Karpas-422 (cell line): ENCODE results near the gene BTG1. TPM values are rescaled to one million over a fixed set of nuclear protein-coding genes. Genes with fewer than 3 reads are reported as not detected.

Source experiments
- DNase-seq: peaks from one replicate; pipeline ENCODE4 v3.0.0-alpha.2; 2015
- H2AFZ ChIP-seq: fragments of 200-600 bp; sonication (generic); 2 replicates; pipeline ENCODE4 v1.6.1; 2014; ENCODE audit warnings: antibody characterized with exemption, low read length, mixed read lengths
- H3K27ac ChIP-seq: fragments of 200-600 bp; sonication (generic); 2 replicates; pipeline ENCODE4 v1.5.1; 2014; ENCODE audit warnings: mild to moderate bottlenecking, low read length, moderate library complexity
- H3K27me3 ChIP-seq: fragments of 200-600 bp; sonication (generic); 2 replicates; pipeline ENCODE4 v1.6.1; 2014; ENCODE audit warnings: low read length, mixed read lengths
- H3K36me3 ChIP-seq: fragments of 200-600 bp; sonication (generic); 2 replicates; pipeline ENCODE4 v1.6.1; 2014; ENCODE audit warnings: low read length, mixed read lengths; ENCODE audit not compliant: insufficient read depth
- H3K4me1 ChIP-seq: fragments of 200-600 bp; sonication (generic); 2 replicates; pipeline ENCODE4 v1.6.1; 2014; ENCODE audit warnings: mild to moderate bottlenecking, low read length, mixed read lengths
- H3K4me2 ChIP-seq: fragments of 200-600 bp; sonication (generic); 2 replicates; pipeline ENCODE4 v1.6.1; 2014; ENCODE audit warnings: low read length, low read depth, mild to moderate bottlenecking; ENCODE audit not compliant: poor library complexity, severe bottlenecking
- H3K4me3 ChIP-seq: fragments of 200-600 bp; sonication (generic); 2 replicates; pipeline ENCODE4 v1.5.1; 2014; ENCODE audit warnings: mild to moderate bottlenecking, antibody characterized with exemption, low read length, mixed read lengths
- H3K79me2 ChIP-seq: fragments of 200-600 bp; sonication (generic); 2 replicates; pipeline ENCODE4 v1.6.1; 2014; ENCODE audit warnings: mild to moderate bottlenecking, low read length, mixed read lengths
- H3K9ac ChIP-seq: fragments of 200-600 bp; sonication (generic); 2 replicates; pipeline ENCODE4 v1.6.0; 2014; ENCODE audit warnings: low read length
- H3K9me2 ChIP-seq: fragments of 200-600 bp; sonication (generic), shearing (Covaris generic); replicated peaks from 2 replicates; pipeline ENCODE4 v1.6.0; 2014; ENCODE audit warnings: mild to moderate bottlenecking, low read length, moderate library complexity; ENCODE audit not compliant: insufficient read depth
- H3K9me3 ChIP-seq: fragments of 300-700, 200-600 bp; sonication (generic); 2 replicates; pipeline ENCODE4 v1.6.1; 2014; ENCODE audit warnings: low read length, mixed read lengths
- H4K20me1 ChIP-seq: fragments of 200-600 bp; sonication (generic); 2 replicates; pipeline ENCODE4 v1.6.1; 2014; ENCODE audit warnings: mild to moderate bottlenecking, antibody characterized with exemption, low read length, low read depth; ENCODE audit not compliant: insufficient read depth
- total RNA-seq: library from RNA; depleted of rRNA; stranded (reverse); fragments of >200 nt; shearing (Covaris generic); gene quantifications from 2 replicates; pipeline ENCODE4 v1.2.3, GENCODE V29; 2014; ENCODE audit warnings: low replicate concordance

BTG1 gene
- total RNA-seq, 1 experiment from 2014 or later = 12.4 TPM

DNA sequence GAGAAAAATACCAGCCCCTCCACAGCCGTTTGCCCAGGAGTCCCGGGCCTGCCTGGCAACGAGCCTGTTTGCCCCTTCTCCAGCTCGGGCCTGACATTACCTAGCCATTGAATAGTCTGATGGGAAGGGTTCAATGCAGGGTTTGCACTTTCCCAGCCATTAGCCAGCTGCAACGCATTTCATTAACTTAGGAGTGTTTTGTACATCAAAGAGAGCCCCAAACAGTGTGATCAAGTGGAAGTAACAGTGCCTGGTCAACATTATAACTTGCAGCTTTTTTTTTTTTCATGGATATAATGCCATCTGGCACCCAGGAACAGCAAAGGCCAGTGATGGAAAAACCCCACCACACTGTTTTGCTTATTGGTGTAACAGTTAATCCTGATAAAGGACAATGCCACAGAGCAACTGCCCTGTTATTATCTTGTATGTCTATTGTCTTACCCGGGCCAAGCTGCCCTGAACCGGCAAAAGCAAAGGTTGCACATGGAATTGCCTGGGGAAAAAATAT, 38.0 kb downstream of the BTG1 start:
- Histone ChIP-seq H3K27ac (no peak overlapping the region), H3K9me2 (no peaks in the 10 kb centered on the region), H3K27me3 (no peaks in the 10 kb centered on the region), H2AFZ (no peak overlapping the region), H3K79me2 (no peaks in the 10 kb centered on the region), H4K20me1 (peaks cover 16% of the 10 kb centered on the region; the same call in 1 of the 2 replicates), H3K4me1 (no peaks in the 10 kb centered on the region), H3K36me3 (no peaks in the 10 kb centered on the region), H3K4me3 (no peak overlapping the region), H3K9ac (no peak overlapping the region), H3K9me3 (no peaks in the 10 kb centered on the region), H3K4me2 (no peak overlapping the region)
- no peak for DNase-seq

- Histone ChIP-seq H3K9me2 (no peaks in the 10 kb centered on the region), H3K4me2 (no peak overlapping the region), H4K20me1 (peaks cover 16% of the 10 kb centered on the region; the same call in 1 of the 2 replicates), H3K4me1 (no peaks in the 10 kb centered on the region), H3K27ac (no peak overlapping the region), H3K79me2 (no peaks in the 10 kb centered on the region), H3K9ac (no peak overlapping the region), H3K9me3 (no peaks in the 10 kb centered on the region), H2AFZ (no peak overlapping the region), H3K27me3 (no peaks in the 10 kb centered on the region), H3K36me3 (no peaks in the 10 kb centered on the region), H3K4me3 (no peak overlapping the region)
- no peak for DNase-seq
Observed at GRCh38 chr12:92107094-92107493, 38.6 kb downstream of the BTG1 start.

GRCh38 chr12:92105676-92106075, 40.0 kb downstream of the BTG1 start:
- Histone ChIP-seq H3K27me3 (no peaks in the 10 kb centered on the region), H2AFZ (no peak overlapping the region), H3K79me2 (no peaks in the 10 kb centered on the region), H3K36me3 (no peaks in the 10 kb centered on the region), H3K9ac (no peak overlapping the region), H3K9me3 (no peaks in the 10 kb centered on the region), H3K4me1 (no peaks in the 10 kb centered on the region), H3K27ac (no peak overlapping the region), H3K4me3 (no peak overlapping the region), H3K9me2 (no peaks in the 10 kb centered on the region), H4K20me1 (peaks cover 12% of the 10 kb centered on the region; the same call in 1 of the 2 replicates), H3K4me2 (no peak overlapping the region)
- DNase-seq = no peak

GRCh38 chr12:92105110-92105509, 40.5 kb downstream of the BTG1 start:
- no peak overlapping the region for H3K4me3 ChIP-seq
- no peak overlapping the region for H3K9ac ChIP-seq
- H3K36me3 ChIP-seq = no peaks in the 10 kb centered on the region
- H3K79me2 ChIP-seq = no peaks in the 10 kb centered on the region
- H4K20me1 ChIP-seq = peaks cover 12% of the 10 kb centered on the region; the same call in 1 of the 2 replicates
- no peaks in the 10 kb centered on the region for H3K4me1 ChIP-seq
- H3K4me2 ChIP-seq = no peak overlapping the region
- no peaks in the 10 kb centered on the region for H3K9me3 ChIP-seq
- H3K27ac ChIP-seq = no peak overlapping the region
- DNase-seq = no peak
- no peak overlapping the region for H2AFZ ChIP-seq
- H3K9me2 ChIP-seq = no peaks in the 10 kb centered on the region
- no peaks in the 10 kb centered on the region for H3K27me3 ChIP-seq

- Histone ChIP-seq H3K27me3 (no peaks in the 10 kb centered on the region), H3K4me2 (no peak overlapping the region), H3K4me3 (no peak overlapping the region), H3K79me2 (no peaks in the 10 kb centered on the region), H3K9ac (no peak overlapping the region), H3K36me3 (no peaks in the 10 kb centered on the region), H3K27ac (no peak overlapping the region), H3K9me2 (no peaks in the 10 kb centered on the region), H2AFZ (no peak overlapping the region), H3K4me1 (no peaks in the 10 kb centered on the region), H3K9me3 (no peaks in the 10 kb centered on the region), H4K20me1 (peaks cover 8% of the 10 kb centered on the region; the same call in 1 of the 2 replicates)
- DNase-seq = no peak
Observed at GRCh38 chr12:92102606-92103005, 43.0 kb downstream of the BTG1 start.

DNA sequence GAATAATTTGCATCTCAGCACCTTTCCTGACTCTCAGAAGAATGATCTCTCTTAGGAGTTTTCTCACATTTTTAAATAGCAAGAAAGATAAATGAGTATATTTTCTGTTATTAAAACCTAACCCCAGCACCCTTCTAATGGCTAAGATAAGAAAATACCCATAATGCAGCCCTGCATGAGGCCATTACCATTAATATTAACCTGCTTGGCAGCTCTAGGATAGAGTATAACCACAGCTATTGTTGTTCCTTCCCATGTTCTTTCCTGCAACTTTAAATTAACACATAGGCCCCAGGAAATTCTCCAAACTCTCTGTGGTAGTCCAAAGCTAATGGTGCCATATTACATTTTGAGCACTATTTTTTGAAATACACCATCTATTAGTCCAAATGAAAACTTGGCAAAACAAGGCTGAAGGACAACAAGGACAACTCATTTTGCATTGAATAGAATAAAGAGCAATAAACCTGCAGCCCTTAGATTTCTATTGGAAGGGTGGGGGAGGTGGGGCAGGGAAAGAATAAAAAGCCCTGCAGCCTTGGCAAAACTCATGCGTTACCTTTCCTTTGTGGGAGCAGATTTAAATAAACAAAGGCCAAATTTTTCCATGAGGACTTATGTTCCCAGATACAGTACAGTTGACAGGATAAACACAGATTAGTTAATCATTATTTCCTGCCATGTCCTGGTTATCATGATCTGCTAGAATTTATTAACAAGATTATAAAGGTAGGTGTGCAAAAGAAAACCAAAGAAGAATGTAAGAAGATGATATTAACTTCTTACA, 46.9 kb downstream of the BTG1 start:
- H3K27ac ChIP-seq = no peak overlapping the region
- no peaks in the 10 kb centered on the region for H3K4me1 ChIP-seq
- H3K9me3 ChIP-seq = no peaks in the 10 kb centered on the region
- no peak overlapping the region for H3K4me2 ChIP-seq
- H2AFZ ChIP-seq = no peak overlapping the region
- H3K79me2 ChIP-seq = no peaks in the 10 kb centered on the region
- no peaks in the 10 kb centered on the region for H4K20me1 ChIP-seq
- DNase-seq = no peak
- H3K27me3 ChIP-seq = no peaks in the 10 kb centered on the region
- no peak overlapping the region for H3K4me3 ChIP-seq
- H3K9me2 ChIP-seq = no peaks in the 10 kb centered on the region
- no peak overlapping the region for H3K9ac ChIP-seq
- H3K36me3 ChIP-seq = no peaks in the 10 kb centered on the region

- Histone ChIP-seq H3K27ac (no peak overlapping the region), H4K20me1 (no peaks in the 10 kb centered on the region), H2AFZ (no peak overlapping the region), H3K9ac (no peak overlapping the region), H3K79me2 (no peaks in the 10 kb centered on the region), H3K9me2 (no peaks in the 10 kb centered on the region), H3K36me3 (no peaks in the 10 kb centered on the region), H3K9me3 (no peaks in the 10 kb centered on the region), H3K4me2 (no peak overlapping the region), H3K4me1 (no peaks in the 10 kb centered on the region), H3K27me3 (no peaks in the 10 kb centered on the region), H3K4me3 (no peak overlapping the region)
- no peak for DNase-seq
Observed at GRCh38 chr12:92096346-92097136, 49.1 kb downstream of the BTG1 start.

- no peaks in the 10 kb centered on the region for H3K4me1 ChIP-seq
- no peaks in the 10 kb centered on the region for H3K36me3 ChIP-seq
- no peaks in the 10 kb centered on the region for H3K9me2 ChIP-seq
- H3K9me3 ChIP-seq = no peaks in the 10 kb centered on the region
- no peaks in the 10 kb centered on the region for H3K79me2 ChIP-seq
- no peak overlapping the region for H2AFZ ChIP-seq
- H3K27ac ChIP-seq = no peak overlapping the region
- H3K4me2 ChIP-seq = no peak overlapping the region
- H4K20me1 ChIP-seq = no peaks in the 10 kb centered on the region
- H3K4me3 ChIP-seq = no peak overlapping the region
- no peak overlapping the region for H3K9ac ChIP-seq
- H3K27me3 ChIP-seq = no peaks in the 10 kb centered on the region
- no peak for DNase-seq
Observed at GRCh38 chr12:92094751-92095161, 50.9 kb downstream of the BTG1 start.
